Ascending aorta (tissue), 2 donors: ENCODE results near the gene HOXB6. TPM values are rescaled to one million over a fixed set of nuclear protein-coding genes. Genes with fewer than 3 reads are reported as not detected.
A peak's percentile ranks its signal among the peaks of the same experiment; 100 is the strongest.

Experiments used
- DNase-seq, 2 donors: peaks; one replicate each; pipeline ENCODE4 v3.0.0-alpha.2; 2019; ENCODE audit warnings: low spot score in 2 of 2
- H3K27ac ChIP-seq, 2 donors: fragments of 200-600 bp; sonication (generic); one replicate each; pipeline ENCODE4 v1.5.1; 2016 to 2017; ENCODE audit warnings: mild to moderate bottlenecking in 1 of 2
- H3K27me3 ChIP-seq: fragments of 200-600 bp; sonication (generic); one replicate; pipeline ENCODE4 v1.5.1; 2017
- H3K36me3 ChIP-seq, 2 donors: fragments of 200-600 bp; sonication (generic); one replicate each; pipeline ENCODE4 v1.5.1; 2016
- H3K4me1 ChIP-seq, 2 donors: fragments of 200-600 bp; sonication (generic); one replicate each; pipeline ENCODE4 v1.5.1; 2016 to 2017; ENCODE audit warnings: mild to moderate bottlenecking in 1 of 2
- H3K4me3 ChIP-seq, 2 donors: fragments of 200-600 bp; sonication (generic); one replicate each; pipeline ENCODE4 v1.5.1; 2016 to 2017; ENCODE audit warnings: mild to moderate bottlenecking in 1 of 2
- H3K9me3 ChIP-seq, 2 donors: fragments of 200-600 bp; sonication (generic); one replicate each; pipeline ENCODE4 v1.5.1; 2016
- CTCF ChIP-seq, 3 experiments: fragments of 200-600 bp in 2 of 3; fragments of 450-650 bp in 1 of 3; sonication (generic) in 2 of 3; IDR thresholded peaks; one replicate each; pipeline ENCODE4 v1.5.1; 2016 to 2019; ENCODE audit warnings: antibody characterized with exemption in 3 of 3, mild to moderate bottlenecking in 1 of 3, moderate library complexity in 1 of 3
- intact Hi-C: fragments of 100-400 bp; cut with DNase I; formaldehyde crosslinking; loops from one replicate; pipeline ENCODE4 v1.15.1; 2023
- total RNA-seq: library from RNA; depleted of rRNA; stranded (reverse); fragments of >200 nt; gene quantifications from one replicate; pipeline ENCODE4 v1.1.0, GENCODE V29; 2016

The HOXB6 gene
- total RNA-seq, 1 donor from 2014 or later: 5.1 TPM

- no peak for DNase-seq
- TF ChIP-seq CTCF (IDR thresholded peaks at IDR 0.05): no peak
- intact Hi-C loops: no loop called here
- H3K4me1 ChIP-seq: peaks cover 4 to 21% of the 10 kb centered on the region in 2 donors
- H3K27ac ChIP-seq: no peak overlapping the region
- H3K36me3 ChIP-seq: peaks cover 0 to under 1% of the 10 kb centered on the region in 2 donors
- H3K27me3 ChIP-seq: no peaks in the 10 kb centered on the region
- H3K4me3 ChIP-seq: no peak overlapping the region
- H3K9me3 ChIP-seq: no peaks in the 10 kb centered on the region
These were observed 4.3 kb downstream of the HOXB6 start for GRCh38 chr17:48600244-48601098.

GRCh38 chr17:48599354-48599753 lies 5.4 kb downstream of the HOXB6 start:
- no peaks in the 10 kb centered on the region for H3K9me3 ChIP-seq
- intact Hi-C loops: no loop called here
- peaks cover 0 to 8% of the 10 kb centered on the region in 2 donors for H3K36me3 ChIP-seq
- no peak overlapping the region for H3K4me3 ChIP-seq
- peaks cover 4 to 21% of the 10 kb centered on the region in 2 donors for H3K4me1 ChIP-seq
- DNase-seq: no peak
- H3K27ac ChIP-seq: no peak overlapping the region
- TF ChIP-seq CTCF (IDR thresholded peaks at IDR 0.05): no peak
- H3K27me3 ChIP-seq: no peaks in the 10 kb centered on the region

GRCh38 chr17:48598736-48599135 lies 6.0 kb downstream of the HOXB6 start:
- Histone ChIP-seq H3K27me3 (no peaks in the 10 kb centered on the region), H3K9me3 (no peaks in the 10 kb centered on the region), H3K4me1 (peaks cover 4 to 21% of the 10 kb centered on the region in 2 donors), H3K4me3 (peak overlapping the region in 1 of 2 donors; percentile 81), H3K27ac (no peak overlapping the region), H3K36me3 (peaks cover 0 to 8% of the 10 kb centered on the region in 2 donors)
- DNase-seq: no peak
- intact Hi-C loops: no loop called here
- TF ChIP-seq CTCF (IDR thresholded peaks at IDR 0.05): no peak

- H3K27ac ChIP-seq: peak overlapping the region; percentile 45 to 72
- peak overlapping the region; percentile 59 to 81 for H3K4me3 ChIP-seq
- TF ChIP-seq CTCF (IDR thresholded peaks at IDR 0.05): no peak
- DNase-seq: peak in 1 of 2 donors; percentile 82
- H3K36me3 ChIP-seq: peaks cover 0 to 8% of the 10 kb centered on the region in 2 donors
- intact Hi-C loops: no loop called here
- no peaks in the 10 kb centered on the region for H3K9me3 ChIP-seq
- peaks cover 9 to 23% of the 10 kb centered on the region in 2 donors for H3K4me1 ChIP-seq
- no peaks in the 10 kb centered on the region for H3K27me3 ChIP-seq
These were observed 6.8 kb downstream of the HOXB6 start for GRCh38 chr17:48597778-48598631.

- no peaks in the 10 kb centered on the region for H3K27me3 ChIP-seq
- H3K36me3 ChIP-seq: peaks cover 0 to 8% of the 10 kb centered on the region in 2 donors
- DNase-seq: no peak
- no peak for TF ChIP-seq CTCF (IDR thresholded peaks at IDR 0.05)
- intact Hi-C loops: no loop called here
- no peaks in the 10 kb centered on the region for H3K9me3 ChIP-seq
- H3K4me1 ChIP-seq: peaks cover 9 to 21% of the 10 kb centered on the region in 2 donors
- peak overlapping the region; percentile 45 to 72 for H3K27ac ChIP-seq
- H3K4me3 ChIP-seq: peak overlapping the region; percentile 59 to 81
These were observed 7.3 kb downstream of the HOXB6 start for GRCh38 chr17:48597528-48597777.
